HFF-Myc (cell line): Measurements from ENCODE around the gene KTI12.
"Not testable (repeated sequence)": the region's sequence is repeated elsewhere in the genome, so short reads cannot be mapped to it uniquely, and the experiment has no call there.

Experiments used
- DNase-seq: peaks from one replicate; pipeline ENCODE4 v3.0.0-alpha.2; 2011; ENCODE audit warnings: low read depth; ENCODE audit errors: extremely low read depth
- H3K4me3 ChIP-seq: replicated peaks from 2 replicates; pipeline ENCODE4 v1.5.1; 2011; ENCODE audit warnings: low read depth, mild to moderate bottlenecking, control low read depth, low read length
- TF ChIP-seq, protein P1 (sequence below): IDR thresholded peaks from 2 replicates; pipeline ENCODE4 v1.5.1; 2012; ENCODE audit warnings: mild to moderate bottlenecking, low read depth, low read length, control low read depth; ENCODE audit errors: missing control alignments

KTI12 gene, protein sequence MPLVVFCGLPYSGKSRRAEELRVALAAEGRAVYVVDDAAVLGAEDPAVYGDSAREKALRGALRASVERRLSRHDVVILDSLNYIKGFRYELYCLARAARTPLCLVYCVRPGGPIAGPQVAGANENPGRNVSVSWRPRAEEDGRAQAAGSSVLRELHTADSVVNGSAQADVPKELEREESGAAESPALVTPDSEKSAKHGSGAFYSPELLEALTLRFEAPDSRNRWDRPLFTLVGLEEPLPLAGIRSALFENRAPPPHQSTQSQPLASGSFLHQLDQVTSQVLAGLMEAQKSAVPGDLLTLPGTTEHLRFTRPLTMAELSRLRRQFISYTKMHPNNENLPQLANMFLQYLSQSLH

DNA sequence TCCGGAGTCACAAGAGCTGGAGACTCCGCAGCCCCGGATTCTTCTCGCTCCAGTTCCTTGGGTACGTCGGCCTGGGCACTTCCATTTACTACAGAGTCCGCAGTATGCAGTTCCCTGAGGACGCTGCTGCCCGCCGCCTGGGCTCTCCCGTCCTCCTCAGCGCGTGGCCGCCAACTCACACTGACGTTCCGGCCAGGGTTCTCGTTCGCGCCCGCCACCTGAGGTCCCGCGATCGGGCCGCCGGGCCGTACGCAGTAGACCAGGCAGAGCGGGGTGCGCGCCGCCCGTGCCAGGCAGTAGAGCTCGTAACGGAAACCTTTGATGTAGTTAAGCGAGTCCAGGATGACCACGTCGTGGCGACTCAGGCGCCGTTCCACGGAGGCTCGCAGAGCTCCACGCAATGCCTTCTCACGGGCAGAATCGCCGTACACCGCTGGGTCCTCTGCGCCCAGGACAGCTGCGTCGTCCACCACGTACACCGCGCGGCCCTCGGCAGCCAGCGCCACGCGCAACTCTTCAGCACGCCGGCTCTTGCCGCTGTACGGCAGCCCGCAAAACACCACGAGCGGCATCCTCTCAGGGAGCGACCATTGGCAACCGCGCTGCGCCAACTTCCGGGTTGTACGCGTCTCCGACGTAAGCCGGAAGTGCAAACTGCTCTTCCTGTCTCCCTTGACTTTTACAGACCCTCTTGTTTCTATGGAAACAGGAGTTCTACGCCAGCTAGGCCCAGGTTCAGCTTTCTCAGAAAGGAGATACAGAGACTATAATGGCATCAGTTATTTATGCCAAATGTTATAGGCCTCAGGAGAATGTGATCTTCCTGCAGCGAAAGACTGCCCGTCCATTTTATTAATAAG, at the start of gene KTI12:
KTI12 (minus strand) TSS at position 621 of the 860 bp plus-strand sequence; CDS start at position 572, 49 bp downstream.
- TF ChIP-seq, protein P1, sequence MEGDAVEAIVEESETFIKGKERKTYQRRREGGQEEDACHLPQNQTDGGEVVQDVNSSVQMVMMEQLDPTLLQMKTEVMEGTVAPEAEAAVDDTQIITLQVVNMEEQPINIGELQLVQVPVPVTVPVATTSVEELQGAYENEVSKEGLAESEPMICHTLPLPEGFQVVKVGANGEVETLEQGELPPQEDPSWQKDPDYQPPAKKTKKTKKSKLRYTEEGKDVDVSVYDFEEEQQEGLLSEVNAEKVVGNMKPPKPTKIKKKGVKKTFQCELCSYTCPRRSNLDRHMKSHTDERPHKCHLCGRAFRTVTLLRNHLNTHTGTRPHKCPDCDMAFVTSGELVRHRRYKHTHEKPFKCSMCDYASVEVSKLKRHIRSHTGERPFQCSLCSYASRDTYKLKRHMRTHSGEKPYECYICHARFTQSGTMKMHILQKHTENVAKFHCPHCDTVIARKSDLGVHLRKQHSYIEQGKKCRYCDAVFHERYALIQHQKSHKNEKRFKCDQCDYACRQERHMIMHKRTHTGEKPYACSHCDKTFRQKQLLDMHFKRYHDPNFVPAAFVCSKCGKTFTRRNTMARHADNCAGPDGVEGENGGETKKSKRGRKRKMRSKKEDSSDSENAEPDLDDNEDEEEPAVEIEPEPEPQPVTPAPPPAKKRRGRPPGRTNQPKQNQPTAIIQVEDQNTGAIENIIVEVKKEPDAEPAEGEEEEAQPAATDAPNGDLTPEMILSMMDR = no peak
- peak within 1 kb of the TSS; percentile 85 for H3K4me3 ChIP-seq
- DNase-seq = peak; percentile 83

DNA sequence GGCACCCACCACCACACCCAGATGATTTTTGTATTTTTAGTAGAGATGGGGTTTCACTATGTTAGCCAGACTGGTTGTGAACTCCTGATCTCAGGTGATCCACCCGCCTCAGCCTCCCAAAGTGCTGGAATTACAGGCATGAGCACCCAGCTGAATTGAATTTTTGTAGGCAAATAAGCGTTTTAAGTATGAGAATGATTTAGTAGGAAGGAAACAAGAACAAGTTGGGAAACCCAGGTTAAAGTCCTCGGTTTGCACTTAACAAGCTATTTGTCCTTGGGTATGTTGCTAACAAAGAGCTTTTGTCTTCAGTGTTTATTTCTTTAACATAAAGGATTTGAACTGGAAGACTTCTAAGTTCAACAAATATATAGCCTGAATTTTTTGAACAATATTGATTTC, 46.4 kb upstream of the KTI12 start:
- TF ChIP-seq, protein P1 = no peak
- DNase-seq = no peak
- H3K4me3 ChIP-seq = no peak overlapping the region

DNA sequence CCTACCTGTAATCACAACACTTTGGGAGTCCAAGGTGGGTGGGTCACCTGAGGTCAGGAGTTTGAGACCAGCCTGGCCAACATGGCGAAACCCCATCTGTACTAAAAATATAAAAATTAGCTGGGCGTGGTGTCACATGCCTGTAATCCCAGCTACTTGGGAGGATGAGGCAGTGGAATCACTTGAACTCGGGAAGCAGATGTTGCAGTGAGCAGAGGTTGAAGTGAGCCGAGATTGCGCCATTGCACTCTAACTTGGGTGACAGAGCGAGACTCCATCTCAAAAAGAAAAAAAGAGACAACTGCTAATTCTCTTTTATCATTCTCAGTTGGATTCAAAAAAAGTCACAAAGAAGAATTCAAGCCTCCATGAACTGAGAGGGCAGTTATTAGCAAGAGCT, 43.7 kb upstream of the KTI12 start:
- not testable (repeated sequence) for H3K4me3 ChIP-seq, DNase-seq

DNA sequence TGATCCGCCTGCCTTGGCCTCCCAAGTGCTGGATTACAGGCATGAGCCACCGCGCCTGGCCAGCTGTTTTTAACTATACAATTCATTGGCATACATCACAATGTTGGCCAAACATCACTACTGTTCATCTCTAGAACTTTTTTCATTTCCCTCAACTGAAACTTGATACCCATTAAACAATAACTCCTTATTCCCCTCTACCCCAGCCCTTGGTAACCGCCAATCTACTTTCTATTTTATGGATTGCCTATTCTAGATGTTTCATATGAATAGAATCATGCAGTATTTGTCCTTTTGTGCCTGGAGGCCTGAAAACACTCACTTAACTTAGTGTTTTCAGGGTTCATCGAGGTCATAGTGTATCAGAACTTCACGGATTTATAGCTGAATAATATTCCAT, 38.7 kb upstream of the KTI12 start:
- H3K4me3 ChIP-seq = no peak overlapping the region
- no peak for DNase-seq
- TF ChIP-seq, protein P1 = no peak

DNA sequence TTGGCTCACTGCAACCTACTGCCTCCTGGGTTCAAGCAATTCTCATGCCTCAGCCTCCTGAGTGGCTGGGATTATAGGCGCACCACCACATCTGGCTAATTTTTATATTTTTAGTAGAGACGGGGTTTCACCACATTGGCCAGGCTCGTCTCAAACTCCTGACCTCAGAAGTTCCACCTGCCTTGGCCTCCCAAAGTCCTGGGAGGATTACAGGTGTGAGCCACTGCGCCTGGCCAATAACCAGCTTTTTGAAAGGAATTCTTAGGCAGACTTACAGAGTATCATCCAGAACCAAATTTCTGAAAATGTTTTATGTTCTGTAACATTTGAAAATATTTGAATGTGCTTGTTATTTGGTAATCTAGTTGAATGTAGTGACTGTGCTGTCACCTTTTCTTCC, 37.1 kb upstream of the KTI12 start:
- no peak for DNase-seq
- H3K4me3 ChIP-seq = no peak overlapping the region
- TF ChIP-seq, protein P1 = no peak

DNA sequence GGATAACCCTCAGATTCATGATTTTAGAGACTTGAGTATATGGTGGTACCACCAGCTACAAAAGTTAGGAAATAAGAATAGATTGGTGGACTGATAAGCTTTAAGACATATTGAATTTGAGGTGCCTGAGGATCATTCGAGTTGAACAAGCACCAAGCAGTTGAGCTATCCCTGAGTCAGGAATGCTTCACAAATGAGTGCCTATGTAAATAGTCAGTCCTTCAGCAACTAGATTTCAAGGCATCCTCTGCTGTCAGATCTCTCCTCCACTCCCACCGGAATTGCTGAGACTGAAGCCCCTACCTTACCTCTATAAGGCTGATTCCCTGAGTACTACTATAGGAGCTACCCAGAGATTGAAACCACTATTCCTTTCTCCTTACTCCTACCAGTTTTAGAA, 29.6 kb upstream of the KTI12 start:
- no peak for DNase-seq

DNA sequence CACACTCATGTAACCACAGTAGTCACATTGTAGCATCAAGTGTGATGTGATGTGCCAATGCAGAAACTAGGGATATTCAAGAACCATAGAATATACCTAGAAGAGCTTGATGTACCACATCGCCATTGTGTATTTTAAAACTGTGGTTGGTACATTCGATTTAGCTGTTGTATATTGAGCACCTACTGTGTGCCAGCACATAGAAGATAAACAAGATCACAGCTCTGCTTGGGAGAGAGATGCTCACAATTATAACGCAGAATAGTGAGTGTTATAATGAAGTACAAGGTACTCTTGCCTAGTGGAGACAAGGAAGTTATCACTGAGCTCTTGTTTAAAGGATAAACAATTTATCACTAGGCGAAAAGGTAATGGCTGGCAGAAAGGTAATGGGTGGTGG, 27.2 kb upstream of the KTI12 start:
- H3K4me3 ChIP-seq = no peak overlapping the region
- TF ChIP-seq, protein P1 = no peak
- no peak for DNase-seq

More for the DNA sequence above, 29.6 kb upstream of the KTI12 start:
- TF ChIP-seq, protein P1 = no peak
- H3K4me3 ChIP-seq = no peak overlapping the region
